Left colon (tissue), 2 donors: ENCODE measurements around the gene ZNF473. TPM values are rescaled to one million over a fixed set of nuclear protein-coding genes. Genes with fewer than 3 reads are reported as not detected.
A peak's percentile ranks its signal among the peaks of the same experiment; 100 is the strongest.

Experiments used
- ATAC-seq: fragments of 200-7000 bp; cut with Tn5 transposase; one replicate; pipeline ENCODE4 v1.9.1; 2020; ENCODE audit warnings: mild to moderate bottlenecking, moderate library complexity
- DNase-seq, 2 donors: peaks; one replicate each; pipeline ENCODE4 v3.0.0-alpha.2; 2020
- intact Hi-C, 2 donors: fragments of 100-400 bp; cut with DNase I in 1 of 2; cut with micrococcal nuclease in 1 of 2; formaldehyde crosslinking; loops; one replicate each; pipeline versions ENCODE4 v1.11.2 to v1.14.0; 2022; cut with DNase I, micrococcal nuclease
- total RNA-seq, 2 donors: library from RNA; stranded (reverse); fragmentation: NEBNext Ultra II Directional; extraction: Animal tissue kit (Norgen Biotek cat#: 25700); gene quantifications; one replicate each; pipeline ENCODE4 v1.2.1, GENCODE V29; 2021
- donor health status: DM: no; HTN: no; CAD: no.
- donor health status: DM: yes; HTN: yes; CAD: no.

ZNF473 gene
- total RNA-seq, 2 donors from 2014 or later, result 4.9 to 5.9 TPM

DNA sequence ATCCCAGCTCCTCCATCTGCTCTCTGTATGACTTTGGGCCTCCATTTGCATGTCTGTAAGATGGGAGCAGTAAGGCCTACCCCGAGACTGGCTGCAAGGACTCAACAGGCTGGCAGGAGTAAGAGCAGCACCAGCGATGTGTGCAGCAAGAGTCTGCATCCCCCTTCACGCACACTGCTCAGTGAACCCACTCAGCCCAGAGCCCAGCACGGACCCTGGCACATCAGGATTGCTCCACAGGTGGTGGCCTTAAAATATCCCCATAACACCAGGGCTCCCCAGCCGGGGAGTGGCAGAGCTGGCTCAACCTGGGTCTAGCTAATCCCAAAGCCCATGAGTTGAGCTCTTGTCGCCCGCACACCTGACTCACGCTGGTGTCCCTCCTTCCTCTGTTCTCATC is 24.0 kb upstream of the ZNF473 start:
- intact Hi-C loops, result no loop called here
- ATAC-seq, result no peak

GRCh38 chr19:50002386-50002960 is 23.3 kb upstream of the ZNF473 start:
- intact Hi-C loops, result no loop called here
- DNase-seq (no peak), ATAC-seq (no peak)

More for the DNA sequence above, 24.0 kb upstream of the ZNF473 start:
- DNase-seq, result no peak

GRCh38 chr19:50003254-50003788 is 22.5 kb upstream of the ZNF473 start:
- no peak for ATAC-seq
- no peak for DNase-seq
- intact Hi-C loops, result no loop called here

DNA sequence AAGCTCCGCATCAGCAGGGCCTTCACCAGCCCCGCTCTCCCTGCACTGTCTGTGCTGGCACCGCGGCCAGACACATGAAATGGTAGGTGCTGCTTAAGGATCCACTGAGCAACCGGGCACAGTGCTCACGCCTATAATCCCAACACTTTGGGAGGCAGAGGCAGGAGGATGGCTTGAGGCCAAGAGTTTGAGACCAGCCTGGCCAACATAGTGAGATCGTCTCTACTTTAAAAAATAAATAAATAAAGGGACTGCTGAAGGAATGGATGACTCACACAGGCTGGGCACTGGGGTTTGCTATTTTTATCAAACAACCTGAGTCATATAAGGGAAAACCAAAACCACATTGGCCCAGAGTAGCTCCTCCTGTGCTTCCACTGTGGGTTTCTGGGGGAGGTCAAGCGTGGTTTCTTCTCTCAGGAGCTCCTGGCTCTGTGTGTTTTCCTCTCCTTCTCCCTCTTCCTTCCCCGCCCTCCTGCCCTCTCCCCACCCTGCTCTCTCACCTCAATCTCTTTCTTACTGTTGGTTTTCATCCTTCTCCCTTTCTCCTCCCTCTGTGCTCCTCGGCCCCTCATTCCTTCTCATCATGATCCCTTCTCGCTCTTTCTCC is 21.9 kb upstream of the ZNF473 start:
- DNase-seq (no peak), ATAC-seq (peak; percentile 36)
- intact Hi-C loops, result no loop called here

GRCh38 chr19:50005428-50005827 is 20.4 kb upstream of the ZNF473 start:
- intact Hi-C loops, result no loop called here
- ATAC-seq, result no peak
- DNase-seq, result no peak

- DNase-seq (no peak), ATAC-seq (peak; percentile 35)
- intact Hi-C loops, result no loop called here
Observed at GRCh38 chr19:50007170-50007569, 18.6 kb upstream of the ZNF473 start.

- DNase-seq, result no peak
- intact Hi-C loops, result no loop called here
- no peak for ATAC-seq
Observed at GRCh38 chr19:50007947-50008346, 17.9 kb upstream of the ZNF473 start.

GRCh38 chr19:50008532-50008931 is 17.3 kb upstream of the ZNF473 start:
- ATAC-seq, result peak; percentile 58
- DNase-seq, result peak in 1 of 2 donors; percentile 54
- intact Hi-C loops, result no loop called here

DNA sequence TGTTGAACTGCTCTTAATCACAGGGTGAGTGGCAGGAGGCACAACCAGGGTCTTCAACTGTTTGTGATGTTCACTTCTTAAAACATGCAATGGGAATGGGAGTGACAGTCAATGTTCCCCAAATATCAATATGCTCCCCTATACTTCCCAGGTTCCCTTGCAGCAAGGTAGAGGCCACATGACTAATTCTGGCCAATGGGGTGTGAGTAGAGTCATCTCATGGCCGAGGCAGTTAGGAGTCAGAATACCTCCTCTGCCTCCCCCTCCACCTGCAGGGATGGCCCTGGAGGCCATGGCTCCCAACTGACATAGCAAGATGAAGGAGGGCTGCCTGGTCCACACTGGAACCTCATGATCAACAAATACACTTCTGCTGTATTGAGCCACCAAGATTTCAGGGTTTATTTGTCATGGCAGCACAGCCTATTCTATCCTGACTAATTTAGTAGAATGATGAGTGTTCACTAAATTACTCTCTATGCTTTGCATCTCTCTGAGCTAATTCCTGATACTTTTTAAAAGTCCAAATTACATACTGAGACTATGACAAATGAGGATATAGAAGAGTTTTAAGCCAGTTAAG is 9.5 kb upstream of the ZNF473 start:
- intact Hi-C loops, result no loop called here
- DNase-seq, result no peak
- no peak for ATAC-seq

GRCh38 chr19:50020481-50020880 is 5.3 kb upstream of the ZNF473 start:
- DNase-seq, result no peak
- intact Hi-C loops, result no loop called here
- ATAC-seq, result no peak

DNA sequence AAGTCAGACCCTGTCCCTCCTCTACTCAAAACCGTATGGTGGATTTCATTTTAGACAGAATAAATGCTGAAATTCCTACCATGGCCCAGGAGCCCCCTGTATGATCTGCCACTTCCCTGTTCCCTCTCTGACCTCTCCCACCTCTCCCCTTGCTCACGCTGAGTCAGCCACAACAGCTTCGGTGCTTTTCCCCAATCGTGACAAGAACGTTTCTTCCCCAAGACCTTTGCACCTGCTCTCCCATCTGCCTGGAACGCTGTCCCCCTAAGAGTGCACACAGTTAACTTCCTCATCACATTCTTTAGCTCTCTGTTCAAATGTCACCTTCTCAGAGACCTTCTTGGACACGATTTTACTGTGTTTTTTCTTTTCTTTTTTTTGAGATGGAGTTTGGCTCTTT is 3.0 kb upstream of the ZNF473 start:
- ATAC-seq (no peak), DNase-seq (no peak)
- intact Hi-C loops, result no loop called here

DNA sequence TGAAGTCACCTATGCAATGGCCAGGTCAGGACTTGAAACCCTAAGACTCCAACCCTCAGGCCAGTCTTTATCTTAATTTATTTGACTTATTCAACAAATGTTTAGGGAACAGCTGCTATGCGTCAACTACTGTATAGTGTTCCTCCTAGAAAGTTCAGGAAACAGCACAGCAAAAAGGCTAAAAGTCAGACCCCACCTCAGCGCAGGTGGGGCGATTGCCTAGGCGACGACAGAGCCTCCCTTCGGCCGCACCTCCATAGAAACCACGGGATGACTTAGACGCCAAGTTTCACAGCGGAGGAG is 1.1 kb upstream of the ZNF473 start:
- DNase-seq (no peak), ATAC-seq (peak; percentile 44)
- intact Hi-C loops, result no loop called here

DNA sequence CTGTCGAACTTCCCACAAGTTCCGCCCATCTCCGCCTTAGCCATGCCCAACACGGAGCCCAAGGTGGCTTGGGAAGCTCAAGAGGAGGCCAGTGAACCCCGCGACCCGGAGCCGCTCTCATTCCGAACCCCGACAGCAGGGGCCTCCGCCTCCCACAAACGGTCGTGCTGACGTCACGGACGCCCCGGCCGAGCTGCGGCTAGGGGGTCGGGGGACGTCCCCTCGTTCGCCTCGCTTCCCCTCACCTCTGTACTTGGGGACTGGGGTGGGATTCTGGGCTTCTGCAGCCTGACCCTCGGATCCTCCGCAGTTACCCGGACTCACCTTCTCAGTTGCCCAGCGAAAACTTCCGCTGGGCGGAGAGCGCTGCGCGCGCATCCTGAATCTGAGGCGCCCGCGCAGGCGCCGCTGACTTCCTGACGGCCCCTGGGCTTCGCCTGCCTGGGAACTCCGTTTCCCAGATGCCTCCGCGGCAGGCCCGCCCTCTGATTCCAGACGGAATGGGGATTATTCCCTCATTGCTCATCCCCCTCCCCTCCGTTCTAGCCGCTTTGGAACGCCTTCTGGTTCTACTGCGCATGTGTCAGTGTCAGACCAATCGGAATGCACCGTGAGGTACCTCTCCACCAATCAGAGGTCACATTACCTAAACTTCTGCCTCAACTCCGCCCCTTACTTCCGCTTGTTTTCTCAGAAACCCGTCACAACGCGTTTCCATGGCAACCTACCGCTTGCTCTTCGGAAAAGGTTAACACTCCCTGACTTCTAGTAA is 597 bp upstream of the ZNF473 start, which contains the start of gene VRK3:
VRK3 (minus strand) TSS at position 351 of the 772 bp plus-strand sequence. CDS start 9,210 bp downstream, outside the sequence.
- intact Hi-C loops, result no loop called here

DNA sequence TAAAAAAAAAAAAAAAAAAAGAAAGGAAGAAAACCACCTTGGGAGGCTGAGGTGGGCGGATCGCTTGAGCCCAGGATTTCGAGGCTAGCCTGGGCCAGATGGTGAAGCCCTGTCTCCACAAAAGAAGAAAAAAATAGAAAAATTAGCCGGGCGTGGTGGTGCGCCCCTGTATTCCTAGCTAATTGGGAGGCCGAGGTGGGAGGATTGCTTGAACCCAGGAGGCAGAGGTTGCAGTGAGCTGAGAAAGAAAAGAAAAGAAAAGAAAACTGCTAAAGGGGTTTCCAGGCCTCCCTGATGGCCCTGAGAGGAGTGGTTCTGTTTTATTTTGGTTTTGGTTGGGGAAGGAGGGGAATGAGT is 723 bp downstream of the ZNF473 start:
- ATAC-seq (no peak), DNase-seq (no peak)
- intact Hi-C loops, result no loop called here

More for the DNA sequence above, 597 bp upstream of the ZNF473 start, which contains the start of gene VRK3:
- DNase-seq, result peak; percentile 98 to 100
- peak; percentile 87 for ATAC-seq

- ATAC-seq (no peak), DNase-seq (no peak)
Observed at GRCh38 chr19:50030225-50030624, 4.4 kb downstream of the ZNF473 start.

GRCh38 chr19:50030937-50031336 is 5.1 kb downstream of the ZNF473 start:
- intact Hi-C loops, result no loop called here
- no peak for DNase-seq
- ATAC-seq, result no peak

More at GRCh38 chr19:50030225-50030624, 4.4 kb downstream of the ZNF473 start:
- intact Hi-C loops, result no loop called here

GRCh38 chr19:50036908-50037307 is 11.1 kb downstream of the ZNF473 start:
- intact Hi-C loops, result no loop called here
- DNase-seq, result no peak
- ATAC-seq, result no peak

DNA sequence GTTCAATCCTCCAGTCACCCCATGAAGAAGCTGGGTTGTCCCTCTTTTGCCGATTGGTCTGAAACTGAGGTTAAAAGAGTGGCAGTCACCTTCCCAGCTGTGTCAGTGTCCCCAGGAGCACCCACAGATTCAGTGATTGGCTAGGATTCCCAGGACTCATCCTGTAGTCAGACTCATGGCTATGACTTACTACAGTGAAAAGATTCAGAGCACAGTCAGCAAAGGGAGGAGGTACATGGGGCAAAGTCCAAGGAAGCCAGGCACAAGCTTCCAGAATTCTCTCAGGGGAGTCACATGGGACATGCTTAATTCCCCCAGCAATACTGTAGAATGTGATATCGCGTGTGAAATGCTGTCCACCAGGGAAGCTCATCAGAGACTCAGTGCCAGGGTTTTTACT is 14.2 kb downstream of the ZNF473 start:
- intact Hi-C loops, result no loop called here
- peak; percentile 97 for ATAC-seq
- DNase-seq, result no peak

DNA sequence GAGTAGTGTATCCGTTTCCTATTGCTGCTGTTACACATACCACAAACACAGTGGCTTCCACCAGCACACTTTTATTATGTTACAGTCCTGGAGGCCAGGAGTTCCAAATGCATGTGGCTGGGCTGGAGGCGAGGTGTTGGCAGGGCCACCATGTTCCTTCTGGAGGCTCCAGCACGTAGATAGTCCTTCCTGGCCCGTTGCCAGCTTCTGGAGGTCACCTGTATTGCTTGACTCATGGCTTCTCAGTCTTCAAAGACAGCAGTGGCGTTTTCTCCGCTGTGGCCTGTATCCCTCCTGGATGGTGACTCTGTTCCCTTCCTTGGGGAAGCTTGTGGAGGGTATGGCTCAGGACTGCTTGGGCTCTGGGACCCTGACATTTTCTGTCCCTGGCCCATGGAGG is 15.2 kb downstream of the ZNF473 start:
- ATAC-seq, result no peak
- intact Hi-C loops, result no loop called here
- no peak for DNase-seq
